ENCODE measurements around the gene ZMYM4.

Gene ZMYM4

GRCh38 chr1:35274197-35274596 is 5.7 kb downstream of the ZMYM4 start:
- DNase-seq (ENCODE audit: low read depth in 1 of 2, low spot score in 1 of 2): no peak

GRCh38 chr1:35278886-35279554 is 10.5 kb downstream of the ZMYM4 start:
- no peak for DNase-seq (ENCODE audit: low read depth in 1 of 2, low spot score in 1 of 2)

- no peak for DNase-seq (ENCODE audit: low read depth in 1 of 2, low spot score in 1 of 2)
These were observed 11.0 kb downstream of the ZMYM4 start for GRCh38 chr1:35279555-35279904.

GRCh38 chr1:35280006-35280405 is 11.5 kb downstream of the ZMYM4 start:
- DNase-seq (ENCODE audit: low read depth in 1 of 2, low spot score in 1 of 2): no peak

GRCh38 chr1:35281565-35281964 is 13.1 kb downstream of the ZMYM4 start:
- DNase-seq (ENCODE audit: low read depth in 1 of 2, low spot score in 1 of 2): no peak

- DNase-seq (ENCODE audit: low read depth in 1 of 2, low spot score in 1 of 2): no peak
These were observed 13.7 kb downstream of the ZMYM4 start for GRCh38 chr1:35282172-35282571.

- no peak for DNase-seq (ENCODE audit: low read depth in 1 of 2, low spot score in 1 of 2)
These were observed 16.3 kb downstream of the ZMYM4 start for GRCh38 chr1:35284852-35285251.

- DNase-seq (ENCODE audit: low read depth in 1 of 2, low spot score in 1 of 2): no peak
These were observed 17.5 kb downstream of the ZMYM4 start for GRCh38 chr1:35285771-35286606.

GRCh38 chr1:35287807-35288640 is 19.5 kb downstream of the ZMYM4 start:
- no peak for DNase-seq (ENCODE audit: low read depth in 1 of 2, low spot score in 1 of 2)

GRCh38 chr1:35288761-35289160 is 20.3 kb downstream of the ZMYM4 start:
- no peak for DNase-seq (ENCODE audit: low read depth in 1 of 2, low spot score in 1 of 2)

GRCh38 chr1:35290452-35290851 is 21.9 kb downstream of the ZMYM4 start:
- no peak for DNase-seq (ENCODE audit: low read depth in 1 of 2, low spot score in 1 of 2)

GRCh38 chr1:35294809-35295208 is 26.3 kb downstream of the ZMYM4 start:
- DNase-seq (ENCODE audit: low read depth in 1 of 2, low spot score in 1 of 2): no peak

GRCh38 chr1:35297886-35298285 is 29.4 kb downstream of the ZMYM4 start:
- DNase-seq (ENCODE audit: low read depth in 1 of 2, low spot score in 1 of 2): no peak

GRCh38 chr1:35298464-35298863 is 30.0 kb downstream of the ZMYM4 start:
- DNase-seq (ENCODE audit: low read depth in 1 of 2, low spot score in 1 of 2): no peak

- no peak for DNase-seq (ENCODE audit: low read depth in 1 of 2, low spot score in 1 of 2)
These were observed 31.9 kb downstream of the ZMYM4 start for GRCh38 chr1:35300376-35300775.

GRCh38 chr1:35301674-35302392 is 33.3 kb downstream of the ZMYM4 start:
- DNase-seq (ENCODE audit: low read depth in 1 of 2, low spot score in 1 of 2): no peak

GRCh38 chr1:35305383-35305782 is 36.9 kb downstream of the ZMYM4 start:
- no peak for DNase-seq (ENCODE audit: low read depth in 1 of 2, low spot score in 1 of 2)

- no peak for DNase-seq (ENCODE audit: low read depth in 1 of 2, low spot score in 1 of 2)
These were observed 47.1 kb downstream of the ZMYM4 start for GRCh38 chr1:35315649-35316048.

- no peak for DNase-seq (ENCODE audit: low read depth in 1 of 2, low spot score in 1 of 2)
These were observed 47.8 kb downstream of the ZMYM4 start for GRCh38 chr1:35316264-35316663.

GRCh38 chr1:35319988-35320713 is 51.6 kb downstream of the ZMYM4 start:
- DNase-seq (ENCODE audit: low read depth in 1 of 2, low spot score in 1 of 2): no peak

- no peak for DNase-seq (ENCODE audit: low read depth in 1 of 2, low spot score in 1 of 2)
These were observed 52.4 kb downstream of the ZMYM4 start for GRCh38 chr1:35320937-35321336.

All from activated T-helper 1 cell treated with anti-CD3 and anti-CD28 coated beads, Interleukin-2, amount 50 U/mL, for 16 hours (primary cell).